Muscle of leg (tissue), 11 donors: ENCODE measurements around the gene IL21. TPM values are rescaled to one million over a fixed set of nuclear protein-coding genes. Genes with fewer than 3 reads are reported as not detected.

Experiments
- DNase-seq: peaks from one replicate; pipeline ENCODE4 v3.0.0; 2013
- H3K27ac ChIP-seq: one replicate; pipeline ENCODE4 v1.5.1; 2013; ENCODE audit warnings: mild to moderate bottlenecking, low read length, control low read depth
- H3K27me3 ChIP-seq: one replicate; pipeline ENCODE4 v1.6.1; 2013; ENCODE audit warnings: low read length; ENCODE audit not compliant: control insufficient read depth, insufficient read depth
- H3K36me3 ChIP-seq: one replicate; pipeline ENCODE4 v1.6.1; 2013; ENCODE audit warnings: low read length; ENCODE audit not compliant: control insufficient read depth, insufficient read depth
- H3K4me1 ChIP-seq: one replicate; pipeline ENCODE4 v1.6.1; 2013; ENCODE audit warnings: low read length; ENCODE audit not compliant: control insufficient read depth, insufficient read depth
- H3K4me3 ChIP-seq: one replicate; pipeline ENCODE4 v1.5.1; 2013; ENCODE audit warnings: low read length, control low read depth
- H3K9me3 ChIP-seq: replicated peaks from 2 replicates; pipeline ENCODE4 v1.6.1; 2013; ENCODE audit warnings: low read depth, low read length; ENCODE audit not compliant: control insufficient read depth
- WGBS: methylation state at CpG from one replicate; pipeline ENCODE4 v1.1.5; 2013; ENCODE audit warnings: missing lambda C conversion rate; ENCODE audit not compliant: insufficient coverage; 5-methylcytosine and 5-hydroxymethylcytosine counted together
- polyA plus RNA-seq, 8 donors: library from polyadenylated mRNA; unstranded; fragments of 120-200 nt; gene quantifications; one replicate each; pipeline versions ENCODE4 v1.2.1 to v1.2.3, GENCODE V29; 2013; ENCODE audit warnings: inconsistent platforms in 1 of 8, low replicate concordance in 1 of 8; ENCODE audit not compliant: insufficient read length in 8 of 8, insufficient read depth in 1 of 8
- total RNA-seq: library from RNA; stranded (reverse); fragments of 120-200 nt; gene quantifications from one replicate; pipeline ENCODE4 v1.2.4, GENCODE V29; 2013

IL21 gene
- total and polyA plus RNA-seq, 9 donors = 0.23 TPM; not detected in 8

DNA sequence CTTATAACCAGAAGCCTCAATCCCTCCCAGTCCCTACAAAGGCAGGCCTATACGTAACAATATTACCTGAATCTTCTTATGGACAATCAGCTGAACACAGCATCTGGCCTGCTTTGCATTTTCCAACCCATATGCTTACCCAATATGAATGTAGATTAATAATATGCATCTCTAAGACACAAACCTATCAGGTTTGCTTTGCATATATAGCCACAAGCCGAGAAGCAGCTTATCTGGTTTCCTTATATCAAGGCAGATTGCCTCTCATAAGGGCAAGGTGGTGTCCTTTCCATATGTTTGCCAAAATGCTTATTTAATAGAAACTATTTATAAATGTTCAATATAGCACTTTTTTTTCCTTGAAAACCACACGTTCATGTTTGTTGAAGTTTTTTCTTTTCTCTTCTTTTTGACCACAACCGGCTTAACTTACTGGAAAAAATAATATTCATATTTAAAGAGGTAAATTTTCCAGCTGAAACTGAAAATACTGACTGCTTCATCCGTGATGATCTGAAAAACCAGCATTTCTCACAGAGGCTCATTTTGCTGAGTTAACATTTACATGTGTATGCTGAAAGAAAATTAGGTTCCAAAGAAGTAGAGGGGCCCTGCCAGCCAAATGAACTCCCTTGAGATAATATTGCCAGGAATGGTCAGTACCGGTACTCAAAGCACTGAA, 3.8 kb downstream of the IL21 start:
- no peak overlapping the region for H3K27ac ChIP-seq
- H3K4me1 ChIP-seq = no peaks in the 10 kb centered on the region
- no peaks in the 10 kb centered on the region for H3K27me3 ChIP-seq
- no peak for DNase-seq
- H3K4me3 ChIP-seq = no peak overlapping the region
- no peaks in the 10 kb centered on the region for H3K36me3 ChIP-seq
- no peaks in the 10 kb centered on the region for H3K9me3 ChIP-seq
- no CpG with 5 or more reads among the region's 6 CpGs for WGBS

DNA sequence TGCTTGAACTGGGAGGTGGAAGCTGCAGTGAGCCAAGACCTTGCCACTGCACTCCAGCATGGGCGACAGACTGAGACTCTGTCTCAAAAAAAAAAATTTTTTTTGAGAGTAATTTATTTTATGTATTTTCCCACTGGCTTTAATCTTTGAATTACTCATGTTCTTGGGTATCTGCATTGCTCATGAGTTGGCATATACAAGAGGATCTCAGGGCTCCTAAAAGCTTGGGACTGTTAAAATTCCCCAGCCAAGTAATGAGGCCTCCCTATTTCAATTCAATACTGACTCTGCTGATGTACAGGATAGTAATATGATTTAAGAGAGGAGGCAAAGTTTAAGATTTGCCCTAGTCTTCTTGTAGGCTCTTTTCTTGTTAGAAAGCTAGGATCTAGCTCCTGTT, 6.2 kb downstream of the IL21 start:
- no peak overlapping the region for H3K27ac ChIP-seq
- H3K4me1 ChIP-seq = no peaks in the 10 kb centered on the region
- no peaks in the 10 kb centered on the region for H3K27me3 ChIP-seq
- H3K36me3 ChIP-seq = no peaks in the 10 kb centered on the region
- no peak overlapping the region for H3K4me3 ChIP-seq
- DNase-seq = no peak
- WGBS = no CpG with 5 or more reads among the region's 1 CpG
- H3K9me3 ChIP-seq = no peaks in the 10 kb centered on the region

GRCh38 chr4:122612540-122612939, 8.3 kb downstream of the IL21 start:
- 83% methylated on average over 1 of the region's 3 CpGs for WGBS
- no peak overlapping the region for H3K4me3 ChIP-seq
- H3K9me3 ChIP-seq = no peaks in the 10 kb centered on the region
- no peak overlapping the region for H3K27ac ChIP-seq
- no peaks in the 10 kb centered on the region for H3K27me3 ChIP-seq
- H3K36me3 ChIP-seq = no peaks in the 10 kb centered on the region
- no peak for DNase-seq
- H3K4me1 ChIP-seq = no peaks in the 10 kb centered on the region

DNA sequence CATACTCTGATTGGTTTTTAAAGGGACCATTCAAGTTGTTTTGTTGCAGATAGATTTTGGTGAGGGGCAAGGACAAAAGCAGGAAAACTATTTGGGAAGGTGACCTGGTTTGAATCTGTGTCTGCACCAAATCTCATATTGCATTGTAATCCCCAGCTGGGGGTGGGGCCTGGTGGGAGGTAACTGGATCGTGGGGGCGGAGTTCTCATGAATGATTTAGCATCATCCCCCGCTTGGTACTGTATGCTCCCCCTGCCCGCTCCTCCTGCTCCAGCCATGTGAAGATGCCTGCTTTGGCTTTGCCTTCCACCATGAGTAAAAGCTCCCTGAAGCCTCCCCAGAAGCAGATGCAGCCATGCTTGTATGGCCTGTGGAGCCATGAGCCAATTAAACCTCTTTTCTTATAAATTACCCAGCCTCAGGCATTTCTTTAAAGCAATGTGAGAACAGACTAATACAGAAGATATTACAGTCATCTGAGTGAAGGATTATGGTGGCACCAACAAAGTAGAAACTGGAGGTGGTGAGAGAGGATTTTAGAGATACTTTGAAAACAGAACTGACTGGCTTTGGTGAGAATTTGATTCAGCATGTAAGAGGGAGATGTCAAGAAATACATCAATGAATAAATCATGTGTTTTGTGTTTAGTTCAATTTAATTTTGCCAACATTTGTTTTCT, 14.4 kb downstream of the IL21 start:
- no peaks in the 10 kb centered on the region for H3K27me3 ChIP-seq
- H3K4me3 ChIP-seq = no peak overlapping the region
- no peak overlapping the region for H3K27ac ChIP-seq
- DNase-seq = no peak
- H3K4me1 ChIP-seq = no peaks in the 10 kb centered on the region
- WGBS = 94% methylated on average over 4 of the region's 4 CpGs
- no peaks in the 10 kb centered on the region for H3K9me3 ChIP-seq
- H3K36me3 ChIP-seq = no peaks in the 10 kb centered on the region

GRCh38 chr4:122604146-122604545, 16.7 kb downstream of the IL21 start:
- Histone ChIP-seq H3K9me3 (no peaks in the 10 kb centered on the region), H3K27me3 (no peaks in the 10 kb centered on the region), H3K4me1 (no peaks in the 10 kb centered on the region), H3K27ac (no peak overlapping the region), H3K4me3 (no peak overlapping the region), H3K36me3 (no peaks in the 10 kb centered on the region)
- DNase-seq = no peak
- WGBS = no CpG with 5 or more reads among the region's 1 CpG

DNA sequence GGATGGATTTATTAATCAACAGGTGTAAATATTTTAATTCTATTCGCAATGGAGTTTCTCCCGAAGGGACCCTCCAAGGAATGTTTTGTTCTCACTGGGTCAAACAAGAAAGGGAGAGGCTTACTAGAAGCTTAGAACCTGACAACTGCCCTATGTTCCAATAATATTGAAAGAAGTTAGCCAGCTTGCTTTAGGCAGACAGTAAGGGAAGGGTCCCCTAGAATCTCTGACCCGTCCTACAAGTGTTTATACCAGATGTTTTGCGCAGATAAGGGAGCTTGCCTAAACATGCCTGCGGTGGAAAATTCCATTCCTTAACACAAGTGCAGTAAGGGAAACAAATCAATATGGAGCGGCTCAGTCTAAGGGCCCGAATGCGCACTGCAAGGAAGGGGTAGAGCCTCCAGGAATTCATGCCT, 17.7 kb downstream of the IL21 start:
- no peaks in the 10 kb centered on the region for H3K36me3 ChIP-seq
- no CpG with 5 or more reads among the region's 8 CpGs for WGBS
- H3K4me3 ChIP-seq = no peak overlapping the region
- H3K27ac ChIP-seq = no peak overlapping the region
- no peaks in the 10 kb centered on the region for H3K4me1 ChIP-seq
- no peaks in the 10 kb centered on the region for H3K9me3 ChIP-seq
- H3K27me3 ChIP-seq = no peaks in the 10 kb centered on the region
- DNase-seq = no peak

GRCh38 chr4:122602277-122603142, 18.4 kb downstream of the IL21 start:
- H3K9me3 ChIP-seq = no peaks in the 10 kb centered on the region
- no peaks in the 10 kb centered on the region for H3K36me3 ChIP-seq
- no peaks in the 10 kb centered on the region for H3K4me1 ChIP-seq
- H3K27ac ChIP-seq = no peak overlapping the region
- 21% methylated on average over 5 of the region's 13 CpGs for WGBS
- H3K27me3 ChIP-seq = no peaks in the 10 kb centered on the region
- no peak overlapping the region for H3K4me3 ChIP-seq
- DNase-seq = peak; percentile 70

- H3K36me3 ChIP-seq = no peaks in the 10 kb centered on the region
- H3K9me3 ChIP-seq = no peaks in the 10 kb centered on the region
- DNase-seq = no peak
- H3K27ac ChIP-seq = no peak overlapping the region
- no peak overlapping the region for H3K4me3 ChIP-seq
- no peaks in the 10 kb centered on the region for H3K27me3 ChIP-seq
- WGBS = 84% methylated on average over 2 of the region's 2 CpGs
- H3K4me1 ChIP-seq = no peaks in the 10 kb centered on the region
Measured at GRCh38 chr4:122591196-122591595, 29.7 kb downstream of the IL21 start.

DNA sequence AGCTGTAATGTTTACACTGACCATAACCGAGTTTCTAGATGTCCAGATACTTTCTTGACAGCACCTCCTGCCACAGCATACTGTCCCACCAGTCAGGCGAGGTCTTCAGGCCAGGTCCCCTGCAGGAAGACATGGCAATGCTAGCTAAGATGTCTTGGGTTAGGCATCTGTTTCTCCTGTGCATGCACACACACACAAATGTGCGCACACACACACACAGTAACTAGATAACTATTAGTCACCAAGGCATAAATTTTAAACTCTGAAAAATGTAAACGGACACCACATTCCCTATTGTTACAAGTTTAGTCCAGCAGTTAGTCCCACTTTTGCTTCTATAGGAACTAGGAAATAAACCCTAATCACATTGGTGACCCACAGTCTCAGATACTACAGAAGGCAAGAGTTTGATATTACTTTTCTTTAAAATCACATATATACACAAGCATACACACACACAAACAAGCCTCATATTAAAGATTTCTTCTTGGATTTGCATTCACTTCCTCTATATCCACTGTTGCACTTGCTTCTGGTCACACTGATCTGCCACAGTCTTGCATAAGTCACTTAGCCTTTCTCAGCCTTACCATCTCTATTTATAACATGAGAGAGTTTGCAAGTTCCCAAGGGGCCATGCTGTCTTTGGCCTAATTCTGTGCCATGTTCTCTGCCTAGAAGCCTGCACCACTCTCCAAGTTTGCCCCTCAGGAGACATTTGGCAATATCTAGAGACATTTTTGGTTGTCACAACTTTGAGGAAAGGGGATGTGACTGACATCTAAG, 32.2 kb downstream of the IL21 start:
- Histone ChIP-seq H3K4me1 (no peaks in the 10 kb centered on the region), H3K27ac (no peak overlapping the region), H3K4me3 (no peak overlapping the region), H3K9me3 (no peaks in the 10 kb centered on the region), H3K27me3 (no peaks in the 10 kb centered on the region), H3K36me3 (no peaks in the 10 kb centered on the region)
- DNase-seq = no peak
- WGBS = 70% methylated on average over 1 of the region's 4 CpGs
